Hypothalamus (tissue), 51 donors: ENCODE data around the gene MYO1E.

Source experiments
- DNase-seq, 51 donors: peaks; one replicate each; lab custom pipeline; 2025; lab: John Stamatoyannopoulos, UW

MYO1E gene

GRCh38 chr15:59205839-59206622 lies 166.6 kb downstream of the MYO1E start:
- no peak for DNase-seq

- DNase-seq, result no peak
These were observed 169.0 kb downstream of the MYO1E start for GRCh38 chr15:59203657-59204056.

- peak in 4 of 51 donors; percentile 6 to 12 (median 10) for DNase-seq
These were observed 169.7 kb downstream of the MYO1E start for GRCh38 chr15:59203008-59203407.

GRCh38 chr15:59200560-59200959 lies 172.1 kb downstream of the MYO1E start:
- no peak for DNase-seq

GRCh38 chr15:59199626-59200465 lies 172.8 kb downstream of the MYO1E start:
- DNase-seq, result no peak

GRCh38 chr15:59197454-59197853 lies 175.2 kb downstream of the MYO1E start:
- DNase-seq, result no peak

GRCh38 chr15:59196416-59196815 lies 176.3 kb downstream of the MYO1E start:
- DNase-seq, result no peak

- DNase-seq, result no peak
These were observed 177.9 kb downstream of the MYO1E start for GRCh38 chr15:59194639-59195325.

GRCh38 chr15:59191855-59192237 lies 180.8 kb downstream of the MYO1E start:
- no peak for DNase-seq

- DNase-seq, result no peak
These were observed 182.4 kb downstream of the MYO1E start for GRCh38 chr15:59190291-59190690.

- DNase-seq, result no peak
These were observed 183.4 kb downstream of the MYO1E start for GRCh38 chr15:59189241-59189640.

- no peak for DNase-seq
These were observed 186.2 kb downstream of the MYO1E start for GRCh38 chr15:59186501-59186900.

GRCh38 chr15:59185725-59186124 lies 186.9 kb downstream of the MYO1E start:
- no peak for DNase-seq

- no peak for DNase-seq
These were observed 191.6 kb downstream of the MYO1E start for GRCh38 chr15:59180945-59181600.

- DNase-seq, result no peak
These were observed 193.0 kb downstream of the MYO1E start for GRCh38 chr15:59179717-59180116.

GRCh38 chr15:59178151-59178695 lies 194.4 kb downstream of the MYO1E start:
- no peak for DNase-seq

GRCh38 chr15:59177317-59177660 lies 195.4 kb downstream of the MYO1E start:
- peak in 2 of 51 donors; percentile 12 to 27 for DNase-seq

- DNase-seq, result peak in 1 of 51 donors; percentile 27
These were observed 195.9 kb downstream of the MYO1E start for GRCh38 chr15:59176653-59177316.

GRCh38 chr15:59174835-59175831 lies 197.5 kb downstream of the MYO1E start:
- DNase-seq, result peak in 43 of 51 donors; percentile 8 to 73 (median 34)
